Sigmoid colon (tissue), 4 donors: ENCODE measurements around the gene RALB.

Source experiments
- POLR2AphosphoS5 ChIP-seq, 4 donors: sonication (generic); formaldehyde crosslinking; IDR thresholded peaks; one replicate each; pipeline ENCODE4 v1.6.1; 2017; ENCODE audit warnings: antibody characterized with exemption in 4 of 4
- TF ChIP-seq, protein P1 (sequence below), 4 experiments: fragments of 450-650 bp in 3 of 4; fragments of 200-600 bp in 1 of 4; IDR thresholded peaks; one replicate each; pipeline ENCODE4 v1.5.1; 2016 to 2019; ENCODE audit warnings: antibody characterized with exemption in 4 of 4, mild to moderate bottlenecking in 3 of 4, moderate library complexity in 2 of 4

GRCh38 chr2:120224256-120224655 is 28.4 kb upstream of the RALB start:
- TF ChIP-seq, protein P1, sequence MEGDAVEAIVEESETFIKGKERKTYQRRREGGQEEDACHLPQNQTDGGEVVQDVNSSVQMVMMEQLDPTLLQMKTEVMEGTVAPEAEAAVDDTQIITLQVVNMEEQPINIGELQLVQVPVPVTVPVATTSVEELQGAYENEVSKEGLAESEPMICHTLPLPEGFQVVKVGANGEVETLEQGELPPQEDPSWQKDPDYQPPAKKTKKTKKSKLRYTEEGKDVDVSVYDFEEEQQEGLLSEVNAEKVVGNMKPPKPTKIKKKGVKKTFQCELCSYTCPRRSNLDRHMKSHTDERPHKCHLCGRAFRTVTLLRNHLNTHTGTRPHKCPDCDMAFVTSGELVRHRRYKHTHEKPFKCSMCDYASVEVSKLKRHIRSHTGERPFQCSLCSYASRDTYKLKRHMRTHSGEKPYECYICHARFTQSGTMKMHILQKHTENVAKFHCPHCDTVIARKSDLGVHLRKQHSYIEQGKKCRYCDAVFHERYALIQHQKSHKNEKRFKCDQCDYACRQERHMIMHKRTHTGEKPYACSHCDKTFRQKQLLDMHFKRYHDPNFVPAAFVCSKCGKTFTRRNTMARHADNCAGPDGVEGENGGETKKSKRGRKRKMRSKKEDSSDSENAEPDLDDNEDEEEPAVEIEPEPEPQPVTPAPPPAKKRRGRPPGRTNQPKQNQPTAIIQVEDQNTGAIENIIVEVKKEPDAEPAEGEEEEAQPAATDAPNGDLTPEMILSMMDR (IDR thresholded peaks at IDR 0.05), result no peak
- TF ChIP-seq POLR2AphosphoS5 (IDR thresholded peaks at IDR 0.05), result no peak
